Ovary (tissue), 9 donors: Measurements from ENCODE around the gene HPSE2. TPM values are rescaled to one million over a fixed set of nuclear protein-coding genes. Genes with fewer than 3 reads are reported as not detected.

Source experiments
- DNase-seq, 5 donors: peaks; one replicate each; pipeline ENCODE4 v3.0.0-alpha.2; 2019 to 2020
- H3K27ac ChIP-seq, 2 donors: fragments of 200-600 bp; one replicate each; pipeline versions ENCODE4 v1.5.1 to v1.8.0; 2019 to 2022
- H3K27me3 ChIP-seq: fragments of 200-600 bp; one replicate; pipeline ENCODE4 v1.8.0; 2022
- H3K36me3 ChIP-seq: fragments of 200-600 bp; sonication (generic); one replicate; pipeline ENCODE4 v1.5.1; 2019
- H3K4me1 ChIP-seq: one replicate; pipeline ENCODE4 v1.8.1; 2013; ENCODE audit warnings: mild to moderate bottlenecking, moderate library complexity; ENCODE audit not compliant: insufficient read depth
- H3K4me3 ChIP-seq: fragments of 200-600 bp; sonication (generic); one replicate; pipeline ENCODE4 v1.5.1; 2017
- H3K9me3 ChIP-seq, 2 donors: fragments of 200-600 bp in 1 of 2; sonication (generic) in 1 of 2; one replicate each; pipeline versions ENCODE4 v1.5.1 to v1.8.1; 2013 to 2019; ENCODE audit warnings: mild to moderate bottlenecking in 1 of 2, moderate library complexity in 1 of 2
- CTCF ChIP-seq, 3 donors: fragments of 450-650 bp in 2 of 3; fragments of 200-600 bp in 1 of 3; IDR thresholded peaks; one replicate each; pipeline versions ENCODE4 v1.5.1 to v1.8.0; 2016 to 2022; ENCODE audit warnings: antibody characterized with exemption in 3 of 3, mild to moderate bottlenecking in 1 of 3
- EP300 ChIP-seq: sonication (generic); formaldehyde crosslinking; IDR thresholded peaks from one replicate; pipeline ENCODE4 v1.6.1; 2017; ENCODE audit warnings: antibody characterized with exemption
- POLR2A ChIP-seq: fragments of 450-650 bp; IDR thresholded peaks from one replicate; pipeline ENCODE4 v1.6.1; 2017; ENCODE audit warnings: antibody characterized with exemption, mild to moderate bottlenecking, moderate library complexity
- WGBS, 3 donors: extraction: QIAGEN DNeasy Blood & Tissue Kit in 1 of 3; methylation state at CpG; one replicate each; pipeline versions ENCODE4 v1.1.5 to v1.1.7; 2013 to 2017; 5-methylcytosine and 5-hydroxymethylcytosine counted together
- intact Hi-C, 4 donors: fragments of 100-400 bp; cut with DNase I; formaldehyde crosslinking; loops; one replicate each; pipeline versions ENCODE4 v1.11.0 to v1.15.1; 2022 to 2023
- polyA plus RNA-seq, 2 donors: library from polyadenylated mRNA; stranded (reverse); fragments of 200-250 nt in 1 of 2; fragments of 350-450 nt in 1 of 2; fragmentation: Illumina TruSeq in 1 of 2; extraction: RNeasy Lipid Tissue Mini Kit (QIAGEN cat#74804) in 1 of 2; gene quantifications; one replicate each; pipeline ENCODE4 v1.2.3, GENCODE V29; 2013 to 2014
- total RNA-seq, 7 donors: library from RNA; depleted of rRNA in 2 of 7; stranded (reverse); fragments of >200 nt in 2 of 7; fragmentation: NEBNext Ultra II Directional in 3 of 7; extraction: Animal tissue kit (Norgen Biotek cat#: 25700) in 3 of 7; gene quantifications; one replicate each; pipeline versions ENCODE4 v1.1.0 to v1.2.4, GENCODE V29; 2016 to 2023
- donor health status: DM: no; HTN: no; CAD: no; lungs with moderate emphysema.
- donor health status: DM: no; HTN: no; CAD: no.
- donor health status: Bipolar disorder and iron deficiency.
- donor health status: DM: yes; HTN: yes; CAD: no.
- donor health status: DM: no; HTN: no; CAD: no.
- donor health status: DM: yes; HTN: yes; CAD: no.

The HPSE2 gene
- total and polyA plus RNA-seq, 9 donors, result 0.07 to 1.2 (median 0.12) TPM; not detected in 4

- 83 to 91% (median 87%) methylated on average over 2 of the region's 2 CpGs for WGBS, 3 donors
- no peak for DNase-seq
- no peak for TF ChIP-seq CTCF (IDR thresholded peaks at IDR 0.05)
- TF ChIP-seq EP300, result no peak
- no peak for TF ChIP-seq POLR2A
- Histone ChIP-seq H3K9me3 (no peaks in the 10 kb centered on the region), H3K27me3 (no peaks in the 10 kb centered on the region), H3K4me1 (no peaks in the 10 kb centered on the region), H3K36me3 (no peaks in the 10 kb centered on the region), H3K27ac (no peak overlapping the region), H3K4me3 (no peak overlapping the region)
- intact Hi-C loops, result no loop called here
These were observed 593.4 kb downstream of the HPSE2 start for GRCh38 chr10:98642281-98642680.

GRCh38 chr10:98638920-98639319 lies 596.7 kb downstream of the HPSE2 start:
- intact Hi-C loops, result loop anchor here in 1 of 4 donors (1.0 kb wide), 1 partner anchor 10 kb away; no protein-coding TSS in a partner anchor
- 90 to 93% (median 91%) methylated on average over 5 of the region's 5 CpGs for WGBS, 3 donors

GRCh38 chr10:98636921-98637329 lies 598.7 kb downstream of the HPSE2 start:
- no peaks in the 10 kb centered on the region for H3K4me1 ChIP-seq
- no peak for DNase-seq
- intact Hi-C loops, result no loop called here
- H3K36me3 ChIP-seq, result no peaks in the 10 kb centered on the region
- no peaks in the 10 kb centered on the region for H3K27me3 ChIP-seq
- H3K27ac ChIP-seq, result no peak overlapping the region
- H3K9me3 ChIP-seq, result no peaks in the 10 kb centered on the region
- no peak for TF ChIP-seq EP300
- no peak for TF ChIP-seq CTCF (IDR thresholded peaks at IDR 0.05)
- TF ChIP-seq POLR2A, result no peak
- no peak overlapping the region for H3K4me3 ChIP-seq

More at GRCh38 chr10:98638920-98639319, 596.7 kb downstream of the HPSE2 start:
- DNase-seq, result no peak
- no peak overlapping the region for H3K4me3 ChIP-seq
- H3K36me3 ChIP-seq, result no peaks in the 10 kb centered on the region
- H3K9me3 ChIP-seq, result no peaks in the 10 kb centered on the region
- H3K27ac ChIP-seq, result no peak overlapping the region
- TF ChIP-seq EP300 (no peak), POLR2A (no peak), CTCF (IDR thresholded peaks at IDR 0.05) (no peak)
- H3K4me1 ChIP-seq, result no peaks in the 10 kb centered on the region
- no peaks in the 10 kb centered on the region for H3K27me3 ChIP-seq

- no peak overlapping the region for H3K4me3 ChIP-seq
- H3K36me3 ChIP-seq, result no peaks in the 10 kb centered on the region
- DNase-seq, result no peak
- TF ChIP-seq POLR2A (no peak), CTCF (IDR thresholded peaks at IDR 0.05) (no peak), EP300 (no peak)
- H3K4me1 ChIP-seq, result no peaks in the 10 kb centered on the region
- H3K9me3 ChIP-seq, result no peaks in the 10 kb centered on the region
- intact Hi-C loops, result no loop called here
- no peaks in the 10 kb centered on the region for H3K27me3 ChIP-seq
- no peak overlapping the region for H3K27ac ChIP-seq
- 59 to 61% (median 60%) methylated on average over 7 of the region's 7 CpGs for WGBS, 3 donors
These were observed 603.0 kb downstream of the HPSE2 start for GRCh38 chr10:98632456-98633150.
